ENCODE results near the gene MOB3A. TPM values are rescaled to one million over a fixed set of nuclear protein-coding genes. Genes with fewer than 3 reads are reported as not detected.
"Not testable (repeated sequence)": the region's sequence is repeated elsewhere in the genome, so short reads cannot be mapped to it uniquely, and the experiment has no call there.

MOB3A gene
- 15.6 TPM for total RNA-seq
- long read RNA-seq, transcript MOB3A-201 (5 exons, 3,391 nt) = major isoform, 17 of 31 reads
- long read RNA-seq, partial matches to known transcripts = 2 of 31 reads
- long read RNA-seq, other reads (novel, unspliced or antisense) = 10 of 31 reads

GRCh38 chr19:2096034-2096479 is at the start of gene MOB3A:
Gene MOB3A (minus strand): TSS chr19:2096326. CDS start chr19:2078560, 17,766 bp downstream.
- intact Hi-C loops (cut with DNase I) = no loop called here
- DNase-seq = peak; percentile 95

GRCh38 chr19:2145831-2146241 is 49.7 kb upstream of the MOB3A start:
- DNase-seq = no peak

More at GRCh38 chr19:2096034-2096479, at the start of gene MOB3A:
- peak; percentile 80 for ATAC-seq (ENCODE audit: poor library complexity)

GRCh38 chr19:2144190-2144589 is 48.1 kb upstream of the MOB3A start:
- intact Hi-C loops (cut with DNase I) = no loop called here
- ATAC-seq (ENCODE audit: poor library complexity) = no peak
- DNase-seq = no peak

More at GRCh38 chr19:2145831-2146241, 49.7 kb upstream of the MOB3A start:
- ATAC-seq (ENCODE audit: poor library complexity) = no peak
- intact Hi-C loops (cut with DNase I) = no loop called here

- no peak for DNase-seq
- intact Hi-C loops (cut with DNase I) = no loop called here
- no peak for ATAC-seq (ENCODE audit: poor library complexity)
Observed at GRCh38 chr19:2142173-2142829, 46.2 kb upstream of the MOB3A start.

- intact Hi-C loops (cut with DNase I) = no loop called here
- ATAC-seq (ENCODE audit: poor library complexity) (no peak), DNase-seq (no peak)
Observed at GRCh38 chr19:2140138-2140569, 44.0 kb upstream of the MOB3A start.

- no peak for ATAC-seq (ENCODE audit: poor library complexity)
- intact Hi-C loops (cut with DNase I) = no loop called here
- no peak for DNase-seq
Observed at GRCh38 chr19:2139385-2140137, 43.4 kb upstream of the MOB3A start.

GRCh38 chr19:2138061-2138728 is 42.1 kb upstream of the MOB3A start:
- intact Hi-C loops (cut with DNase I) = no loop called here
- ATAC-seq (ENCODE audit: poor library complexity) (peak; percentile 84), DNase-seq (peak; percentile 69)

- ATAC-seq (ENCODE audit: poor library complexity) = no peak
- DNase-seq = no peak
- intact Hi-C loops (cut with DNase I) = no loop called here
Observed at GRCh38 chr19:2136796-2137195, 40.7 kb upstream of the MOB3A start.

- ATAC-seq (ENCODE audit: poor library complexity) (no peak), DNase-seq (no peak)
- intact Hi-C loops (cut with DNase I) = no loop called here
Observed at GRCh38 chr19:2135474-2136402, 39.6 kb upstream of the MOB3A start.

- intact Hi-C loops (cut with DNase I) = no loop called here
- DNase-seq (peak; percentile 65), ATAC-seq (ENCODE audit: poor library complexity) (peak; percentile 60)
Observed at GRCh38 chr19:2132731-2133490, 36.8 kb upstream of the MOB3A start.

GRCh38 chr19:2132191-2132590 is 36.1 kb upstream of the MOB3A start:
- DNase-seq (no peak), ATAC-seq (ENCODE audit: poor library complexity) (no peak)
- intact Hi-C loops (cut with DNase I) = no loop called here

GRCh38 chr19:2131012-2131975 is 35.2 kb upstream of the MOB3A start:
- ATAC-seq (ENCODE audit: poor library complexity); intact Hi-C loops (cut with DNase I): not testable (repeated sequence)

GRCh38 chr19:2129892-2130770 is 34.0 kb upstream of the MOB3A start:
- intact Hi-C loops (cut with DNase I) = no loop called here
- DNase-seq (no peak), ATAC-seq (ENCODE audit: poor library complexity) (no peak)

More at GRCh38 chr19:2131012-2131975, 35.2 kb upstream of the MOB3A start:
- DNase-seq = not testable (repeated sequence)

GRCh38 chr19:2129486-2129885 is 33.4 kb upstream of the MOB3A start:
- intact Hi-C loops (cut with DNase I) = no loop called here
- DNase-seq (peak; percentile 82), ATAC-seq (ENCODE audit: poor library complexity) (peak; percentile 78)

- intact Hi-C loops (cut with DNase I) = no loop called here
- DNase-seq (no peak), ATAC-seq (ENCODE audit: poor library complexity) (peak; percentile 3)
Observed at GRCh38 chr19:2129022-2129421, 32.9 kb upstream of the MOB3A start.
